IPS DF 4.7 (cell line): ENCODE measurements around the gene BICD1.
"Not testable (repeated sequence)": the region's sequence is repeated elsewhere in the genome, so short reads cannot be mapped to it uniquely, and the experiment has no call there.

Experiments
- DNase-seq: peaks from one replicate; pipeline ENCODE4 v3.0.0-alpha.2; 2013; ENCODE audit warnings: low spot score; ENCODE audit errors: extremely low read depth

The BICD1 gene

GRCh38 chr12:32145096-32145495 lies 38.4 kb downstream of the BICD1 start:
- no peak for DNase-seq

GRCh38 chr12:32146074-32146873 lies 39.6 kb downstream of the BICD1 start:
- no peak for DNase-seq

DNA sequence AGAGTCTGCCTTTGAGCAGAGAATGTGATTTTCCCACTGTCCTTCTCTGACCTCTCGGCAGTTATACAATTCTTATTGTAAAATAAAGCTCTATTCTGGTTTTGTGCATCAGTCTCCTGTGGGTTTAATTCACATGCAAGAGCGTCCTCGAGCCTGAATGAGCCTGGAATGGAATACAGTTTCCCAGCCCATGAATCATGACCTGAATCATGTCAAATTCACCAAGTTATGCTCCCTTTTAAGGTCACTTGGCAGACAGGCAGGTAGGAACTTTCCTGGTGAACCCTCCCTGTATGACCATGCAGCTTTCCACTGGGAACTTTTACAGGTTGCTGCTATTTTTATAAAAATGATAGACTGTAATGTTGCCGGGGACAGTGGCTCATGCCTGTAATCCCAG lies 41.7 kb downstream of the BICD1 start:
- no peak for DNase-seq

DNA sequence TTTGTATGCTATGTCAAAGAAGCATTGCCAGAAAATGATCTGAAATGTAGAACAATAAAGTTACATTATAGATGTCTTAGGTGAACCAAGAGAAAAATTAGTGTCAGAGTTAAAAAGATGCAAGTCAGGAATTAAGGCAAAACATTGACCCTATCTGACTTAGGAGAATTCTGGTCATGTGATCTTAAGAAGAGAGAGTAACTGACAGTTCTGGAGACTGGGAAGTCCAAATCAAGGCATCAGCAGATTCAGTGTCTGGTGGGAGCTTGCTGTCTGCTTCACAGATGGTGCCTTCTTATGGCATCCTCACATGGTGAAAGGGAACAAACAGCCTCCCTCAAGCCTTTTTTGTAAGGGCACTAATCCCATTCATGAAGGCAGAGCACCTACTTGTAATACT lies 42.8 kb downstream of the BICD1 start:
- DNase-seq, result no peak

- DNase-seq, result no peak
Measured at GRCh38 chr12:32151086-32151485, 44.4 kb downstream of the BICD1 start.

- DNase-seq, result no peak
Measured at GRCh38 chr12:32151552-32151951, 44.9 kb downstream of the BICD1 start.

GRCh38 chr12:32155041-32155440 lies 48.4 kb downstream of the BICD1 start:
- no peak for DNase-seq

GRCh38 chr12:32155961-32156529 lies 49.4 kb downstream of the BICD1 start:
- DNase-seq, result no peak

- DNase-seq, result no peak
Measured at GRCh38 chr12:32158525-32158924, 51.9 kb downstream of the BICD1 start.

DNA sequence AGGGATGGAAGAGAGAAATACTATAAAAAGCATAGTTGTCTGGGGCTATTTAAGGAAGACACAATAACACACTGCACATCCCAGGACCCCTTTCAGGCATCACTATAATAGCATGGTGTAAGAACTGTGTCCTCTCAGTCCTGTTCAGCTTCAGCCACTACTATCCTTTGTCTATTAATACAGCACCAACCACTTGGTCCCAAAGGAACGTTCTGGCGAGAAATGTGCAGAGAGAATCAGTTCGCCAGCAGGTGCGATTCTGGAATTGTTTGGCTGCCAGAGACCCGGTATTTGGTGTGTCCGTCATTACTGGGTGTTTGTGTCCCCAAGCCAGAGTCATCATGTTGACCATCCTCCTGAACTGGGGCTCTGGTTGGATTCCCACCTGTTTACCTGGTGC lies 52.7 kb downstream of the BICD1 start:
- DNase-seq, result no peak

DNA sequence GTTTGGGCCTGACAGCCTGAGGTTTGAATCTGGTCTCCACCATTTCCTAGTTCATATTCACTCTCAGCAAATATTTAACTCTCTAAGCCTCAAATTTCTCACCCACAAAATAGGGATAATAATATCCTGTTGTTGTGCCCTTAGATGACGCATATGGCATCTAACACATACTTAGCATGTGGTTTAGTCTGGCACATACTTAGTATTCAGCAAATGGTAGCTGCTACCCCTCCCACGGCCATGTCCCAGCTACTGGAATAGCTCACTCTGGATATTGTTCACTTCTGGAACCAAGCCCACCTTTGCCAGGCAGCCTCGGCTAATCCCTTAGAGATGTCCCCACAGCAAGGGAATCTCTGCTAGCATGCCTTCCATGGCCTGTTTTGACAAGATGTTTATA lies 53.3 kb downstream of the BICD1 start:
- DNase-seq, result no peak

DNA sequence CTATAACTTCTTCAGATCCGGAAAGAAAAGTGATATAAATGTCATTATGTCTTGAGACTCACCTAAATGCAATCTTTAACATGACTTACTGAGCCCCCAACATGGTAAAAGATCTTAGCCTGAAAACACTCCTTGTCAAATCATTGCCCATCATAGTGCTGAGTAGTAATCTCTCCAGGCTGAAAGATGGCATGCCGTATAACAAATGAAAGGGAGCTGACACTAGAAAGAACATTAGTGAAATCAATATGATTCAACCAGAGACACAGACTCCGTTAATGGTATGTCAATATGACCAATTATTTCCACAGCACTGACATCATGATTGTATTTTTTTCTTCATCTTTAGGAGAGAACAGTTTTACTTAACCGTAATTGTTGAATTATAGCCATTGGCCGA lies 54.4 kb downstream of the BICD1 start:
- DNase-seq, result no peak

GRCh38 chr12:32163596-32163995 lies 56.9 kb downstream of the BICD1 start:
- no peak for DNase-seq

GRCh38 chr12:32166510-32166909 lies 59.9 kb downstream of the BICD1 start:
- DNase-seq, result no peak

DNA sequence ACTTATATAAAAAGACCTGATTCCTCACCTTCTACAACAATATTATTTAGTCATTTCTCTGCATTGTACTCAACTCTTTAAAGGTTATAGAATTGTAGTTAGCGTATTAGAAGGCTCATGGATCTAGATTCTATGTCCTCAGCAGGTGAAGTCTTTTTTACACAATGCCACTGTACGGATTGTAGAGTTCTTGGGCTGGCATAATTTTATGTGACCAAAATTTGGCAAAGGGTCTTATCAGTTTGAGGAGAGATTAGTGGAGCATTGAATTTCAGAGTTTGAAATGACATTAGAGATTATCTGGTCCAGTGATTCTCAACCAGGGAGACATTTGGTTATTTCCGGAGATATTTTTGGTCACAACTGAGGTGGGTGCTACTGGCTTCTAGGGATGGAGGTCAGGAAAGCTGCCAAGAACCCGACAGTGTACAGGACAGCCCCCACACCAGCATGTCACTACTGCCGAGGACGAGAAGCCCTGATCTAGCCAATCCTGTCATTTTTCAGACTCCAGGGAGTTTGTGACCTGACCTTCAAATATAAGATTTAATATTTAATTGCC lies 63.9 kb downstream of the BICD1 start:
- no peak for DNase-seq

DNA sequence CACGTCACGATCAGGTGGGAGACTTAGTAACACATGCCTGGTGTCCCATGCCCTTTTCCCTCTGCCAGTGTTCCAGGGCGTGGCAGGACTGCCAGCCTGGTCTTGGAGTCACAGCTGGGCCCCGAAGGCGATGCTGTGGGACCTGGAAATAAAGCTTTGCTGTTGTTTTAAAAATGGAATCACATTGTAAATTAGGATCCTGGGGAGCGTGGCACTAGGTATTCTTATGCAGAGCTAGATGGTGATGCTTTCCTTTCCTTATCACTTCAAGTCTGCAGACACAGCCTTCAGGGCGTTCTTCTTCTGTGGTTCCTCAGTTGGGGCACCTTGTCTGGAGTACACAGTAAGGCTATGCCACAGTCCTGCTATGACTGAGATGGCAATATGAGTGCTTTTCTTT lies 64.6 kb downstream of the BICD1 start:
- DNase-seq, result no peak

GRCh38 chr12:32176606-32177005 lies 70.0 kb downstream of the BICD1 start:
- no peak for DNase-seq

GRCh38 chr12:32178341-32179010 lies 71.8 kb downstream of the BICD1 start:
- no peak for DNase-seq

- no peak for DNase-seq
Measured at GRCh38 chr12:32179011-32179395, 72.4 kb downstream of the BICD1 start.

- no peak for DNase-seq
Measured at GRCh38 chr12:32181498-32182175, 75.0 kb downstream of the BICD1 start.

GRCh38 chr12:32183650-32184049 lies 77.0 kb downstream of the BICD1 start:
- no peak for DNase-seq

GRCh38 chr12:32187127-32187526 lies 80.5 kb downstream of the BICD1 start:
- not testable (repeated sequence) for DNase-seq
